GM18870 (cell line): Measurements from ENCODE around the gene PRRX1.

Experiments
- ATAC-seq: cut with Tn5 transposase; IDR thresholded peaks from one replicate; pipeline ENCODE4 v1.9.1; 2021; ENCODE audit warnings: moderate library complexity; ENCODE audit not compliant: unreplicated experiment

Gene PRRX1

GRCh38 chr1:170663404-170664092 lies 383 bp upstream of the PRRX1 start:
- ATAC-seq, result no peak

GRCh38 chr1:170664828-170665612 lies 1.1 kb downstream of the PRRX1 start:
- no peak for ATAC-seq

- ATAC-seq, result no peak
Observed at GRCh38 chr1:170665629-170666028, 1.7 kb downstream of the PRRX1 start.

- ATAC-seq, result no peak
Observed at GRCh38 chr1:170666541-170667254, 2.8 kb downstream of the PRRX1 start.

GRCh38 chr1:170668209-170669106 lies 4.5 kb downstream of the PRRX1 start:
- ATAC-seq, result no peak

- no peak for ATAC-seq
Observed at GRCh38 chr1:170669107-170669445, 5.1 kb downstream of the PRRX1 start.

- no peak for ATAC-seq
Observed at GRCh38 chr1:170669586-170670530, 5.9 kb downstream of the PRRX1 start.

- no peak for ATAC-seq
Observed at GRCh38 chr1:170670802-170671628, 7.1 kb downstream of the PRRX1 start.

- no peak for ATAC-seq
Observed at GRCh38 chr1:170671629-170671963, 7.7 kb downstream of the PRRX1 start.

- ATAC-seq, result no peak
Observed at GRCh38 chr1:170672316-170672715, 8.4 kb downstream of the PRRX1 start.

- no peak for ATAC-seq
Observed at GRCh38 chr1:170674239-170674638, 10.3 kb downstream of the PRRX1 start.

- ATAC-seq, result no peak
Observed at GRCh38 chr1:170674986-170675385, 11.1 kb downstream of the PRRX1 start.

- ATAC-seq, result no peak
Observed at GRCh38 chr1:170675865-170676264, 11.9 kb downstream of the PRRX1 start.

GRCh38 chr1:170676628-170677027 lies 12.7 kb downstream of the PRRX1 start:
- ATAC-seq, result no peak

- no peak for ATAC-seq
Observed at GRCh38 chr1:170678027-170678600, 14.2 kb downstream of the PRRX1 start.

- ATAC-seq, result no peak
Observed at GRCh38 chr1:170680428-170680827, 16.5 kb downstream of the PRRX1 start.

GRCh38 chr1:170682169-170682568 lies 18.2 kb downstream of the PRRX1 start:
- no peak for ATAC-seq

- no peak for ATAC-seq
Observed at GRCh38 chr1:170682809-170683208, 18.9 kb downstream of the PRRX1 start.

GRCh38 chr1:170685166-170685565 lies 21.2 kb downstream of the PRRX1 start:
- ATAC-seq, result no peak
